ENCODE data around the gene RNF128.
"Not testable (repeated sequence)": the region's sequence is repeated elsewhere in the genome, so short reads cannot be mapped to it uniquely, and the experiment has no call there.

Gene RNF128

GRCh38 chrX:106751407-106751806 lies 24.9 kb downstream of the RNF128 start:
- no peaks in the 10 kb centered on the region for H3K27me3 ChIP-seq
- no peaks in the 10 kb centered on the region for H3K4me1 ChIP-seq
- no peak for TF ChIP-seq CTCF (IDR thresholded peaks at IDR 0.05; ENCODE audit: low read depth, low read length)
- H3K9me3 ChIP-seq, result no peaks in the 10 kb centered on the region
- H3K36me3 ChIP-seq, result no peaks in the 10 kb centered on the region
- no peak for DNase-seq
- H3K4me3 ChIP-seq (ENCODE audit: low read depth, low read length), result no peak overlapping the region

DNA sequence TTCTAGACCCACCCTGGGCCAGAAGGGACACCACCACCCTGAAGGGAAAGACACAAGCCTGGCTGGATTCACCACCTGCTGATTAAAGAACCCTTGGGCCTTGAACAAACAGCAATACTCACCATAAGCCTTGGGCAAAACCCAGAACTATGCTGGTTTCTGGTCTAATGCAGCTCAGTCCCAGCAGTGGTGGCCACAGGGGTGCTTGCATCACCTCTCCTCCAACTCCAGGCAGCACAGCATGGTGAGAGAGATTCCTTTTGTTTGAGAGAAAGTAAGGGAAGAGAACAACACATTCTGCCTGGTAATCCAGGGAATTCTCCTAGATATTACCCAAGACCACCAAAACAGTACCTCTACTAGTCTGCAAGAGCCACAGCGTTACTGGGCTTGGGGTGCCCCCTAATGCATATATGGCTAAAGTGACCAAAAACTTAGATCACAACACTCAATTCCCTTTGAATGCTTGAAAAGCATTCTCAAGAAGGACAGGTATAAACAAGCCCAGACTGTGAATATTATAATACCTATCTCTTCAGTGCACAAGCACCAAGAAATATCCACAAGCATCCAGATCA lies 25.7 kb downstream of the RNF128 start:
- no peak overlapping the region for H3K4me3 ChIP-seq (ENCODE audit: low read depth, low read length)
- H3K9me3 ChIP-seq, result no peaks in the 10 kb centered on the region
- no peaks in the 10 kb centered on the region for H3K4me1 ChIP-seq
- DNase-seq, result no peak
- no peaks in the 10 kb centered on the region for H3K27me3 ChIP-seq
- no peak for TF ChIP-seq CTCF (IDR thresholded peaks at IDR 0.05; ENCODE audit: low read depth, low read length)
- no peaks in the 10 kb centered on the region for H3K36me3 ChIP-seq

- H3K9me3 ChIP-seq; H3K4me1 ChIP-seq; H3K4me3 ChIP-seq (ENCODE audit: low read depth, low read length); H3K36me3 ChIP-seq; DNase-seq; H3K27me3 ChIP-seq: not testable (repeated sequence)
Measured at GRCh38 chrX:106769288-106769687, 42.8 kb downstream of the RNF128 start.

DNA sequence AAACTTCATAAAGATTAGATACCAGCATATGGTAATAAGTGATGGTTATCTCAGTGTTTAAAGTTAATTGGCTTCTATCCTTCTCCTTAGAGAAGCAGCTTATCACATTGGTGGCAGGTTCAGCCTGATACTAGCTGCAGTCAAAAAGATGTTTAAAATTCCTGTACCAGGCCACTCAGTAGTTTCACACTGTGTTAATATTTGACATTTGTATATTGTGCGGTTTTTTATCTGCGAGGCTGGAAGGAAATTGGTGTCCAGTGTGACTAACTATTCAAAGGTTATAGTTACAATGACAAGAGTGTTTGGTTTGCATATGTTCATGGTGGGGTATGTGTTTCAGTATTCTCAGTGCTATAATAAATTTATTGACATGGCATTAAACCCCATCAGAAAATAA lies 48.5 kb downstream of the RNF128 start:
- Histone ChIP-seq H3K27me3 (no peaks in the 10 kb centered on the region), H3K9me3 (no peaks in the 10 kb centered on the region), H3K4me3 (ENCODE audit: low read depth, low read length) (no peak overlapping the region), H3K36me3 (no peaks in the 10 kb centered on the region), H3K4me1 (no peaks in the 10 kb centered on the region)
- TF ChIP-seq CTCF (IDR thresholded peaks at IDR 0.05; ENCODE audit: low read depth, low read length), result no peak
- no peak for DNase-seq

DNA sequence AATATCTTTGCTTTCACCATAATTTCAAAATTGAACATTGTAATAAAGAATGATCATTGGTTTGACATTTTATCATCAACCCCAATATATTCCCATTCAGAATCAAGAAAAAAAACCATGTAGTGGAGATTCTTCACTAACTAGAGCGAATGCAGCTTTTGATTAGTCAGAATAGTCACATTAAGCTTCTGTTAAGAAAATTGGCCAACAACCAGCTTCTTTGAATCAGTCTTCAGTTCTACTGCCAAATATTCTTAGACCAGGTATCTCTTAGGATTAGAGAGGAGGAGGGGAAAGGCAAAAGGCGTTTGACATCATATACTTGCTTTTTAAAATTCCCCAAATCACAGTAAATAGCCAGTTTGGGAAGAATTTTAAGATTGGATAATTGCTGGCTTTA lies 53.8 kb downstream of the RNF128 start:
- Histone ChIP-seq H3K27me3 (no peaks in the 10 kb centered on the region), H3K9me3 (no peaks in the 10 kb centered on the region), H3K4me1 (no peaks in the 10 kb centered on the region), H3K36me3 (no peaks in the 10 kb centered on the region), H3K4me3 (ENCODE audit: low read depth, low read length) (no peak overlapping the region)
- no peak for TF ChIP-seq CTCF (IDR thresholded peaks at IDR 0.05; ENCODE audit: low read depth, low read length)
- no peak for DNase-seq

GRCh38 chrX:106780664-106781377 lies 54.3 kb downstream of the RNF128 start:
- Histone ChIP-seq H3K36me3 (no peaks in the 10 kb centered on the region), H3K4me1 (no peaks in the 10 kb centered on the region), H3K4me3 (ENCODE audit: low read depth, low read length) (no peak overlapping the region), H3K9me3 (no peaks in the 10 kb centered on the region), H3K27me3 (no peaks in the 10 kb centered on the region)
- no peak for DNase-seq
- TF ChIP-seq CTCF (IDR thresholded peaks at IDR 0.05; ENCODE audit: low read depth, low read length), result no peak

Measured in BE2C (cell line).